Activated CD8-positive, alpha-beta T cell treated with anti-CD3 and anti-CD28 coated beads for 36 hours (primary cell): ENCODE results near the gene LRFN5. TPM values are rescaled to one million over a fixed set of nuclear protein-coding genes. Genes with fewer than 3 reads are reported as not detected.
"Not testable (repeated sequence)": the region's sequence is repeated elsewhere in the genome, so short reads cannot be mapped to it uniquely, and the experiment has no call there.

Experiments used
- ATAC-seq: fragments of 200-7000 bp; cut with Tn5 transposase; one replicate; pipeline ENCODE4 v1.10.0; 2021; ENCODE audit warnings: mild to moderate bottlenecking, moderate library complexity
- CTCF ChIA-PET: fragments of 350-600 bp; sonication (Branson Sonifier 250); formaldehyde crosslinking; loops from one replicate; lab custom pipeline; 2021; ENCODE audit warnings: antibody characterized with exemption; lab: Charles Lee
- POLR2A ChIA-PET: fragments of 350-600 bp; sonication (Branson Sonifier 250); formaldehyde crosslinking; loops from one replicate; lab custom pipeline; 2021; ENCODE audit warnings: antibody characterized with exemption; lab: Charles Lee
- DNase-seq: peaks from one replicate; pipeline ENCODE4 v3.0.0-alpha.2; 2020
- H3K27ac Mint-ChIP-seq: one replicate; pipeline ENCODE4 v1.8.0; 2021; ENCODE audit warnings: mild to moderate bottlenecking, mixed read lengths
- H3K27me3 Mint-ChIP-seq: one replicate; pipeline ENCODE4 v1.8.0; 2021; ENCODE audit warnings: mixed read lengths
- H3K36me3 Mint-ChIP-seq: one replicate; pipeline ENCODE4 v1.8.0; 2021; ENCODE audit warnings: low read depth, mixed read lengths
- H3K4me1 Mint-ChIP-seq: one replicate; pipeline ENCODE4 v1.8.0; 2021; ENCODE audit warnings: low read depth, mixed read lengths
- H3K4me3 Mint-ChIP-seq: one replicate; pipeline ENCODE4 v1.8.0; 2021; ENCODE audit warnings: mild to moderate bottlenecking, moderate library complexity, mixed read lengths
- H3K9me3 Mint-ChIP-seq: one replicate; pipeline ENCODE4 v1.8.0; 2021; ENCODE audit warnings: mixed read lengths
- CTCF ChIP-seq: fragments of 200-600 bp; IDR thresholded peaks from one replicate; pipeline ENCODE4 v1.8.0; 2022; ENCODE audit warnings: antibody characterized with exemption, mild to moderate bottlenecking
- intact Hi-C: fragments of 100-400 bp; cut with micrococcal nuclease; formaldehyde crosslinking; loops from one replicate; pipeline ENCODE4 v1.10.0; 2022
- total RNA-seq, 2 experiments: library from RNA; stranded (reverse); gene quantifications; one replicate each; pipeline ENCODE4 v1.2.3, GENCODE V29; 2021

The LRFN5 gene
- total RNA-seq, 2 experiments from 2014 or later, result not detected

- Mint-ChIP-seq H3K4me1 (no peaks in the 10 kb centered on the region), H3K27ac (no peak overlapping the region), H3K36me3 (no peaks in the 10 kb centered on the region), H3K9me3 (no peaks in the 10 kb centered on the region), H3K27me3 (no peaks in the 10 kb centered on the region), H3K4me3 (no peak overlapping the region)
- no peak for TF ChIP-seq CTCF
- DNase-seq (no peak), ATAC-seq (no peak)
- POLR2A ChIA-PET, result no interaction called here
- CTCF ChIA-PET, result no interaction called here
- intact Hi-C loops, result no loop called here
These were observed 47.5 kb downstream of the LRFN5 start for GRCh38 chr14:41654196-41654595.

GRCh38 chr14:41662780-41663472 lies 56.2 kb downstream of the LRFN5 start:
- intact Hi-C loops, result no loop called here

GRCh38 chr14:41663473-41663850 lies 56.8 kb downstream of the LRFN5 start:
- intact Hi-C loops, result no loop called here
- Mint-ChIP-seq H3K27me3 (no peaks in the 10 kb centered on the region), H3K36me3 (no peaks in the 10 kb centered on the region), H3K4me3 (no peak overlapping the region), H3K27ac (no peak overlapping the region), H3K9me3 (no peaks in the 10 kb centered on the region), H3K4me1 (no peaks in the 10 kb centered on the region)
- DNase-seq (no peak), ATAC-seq (no peak)
- POLR2A ChIA-PET, result no interaction called here
- TF ChIP-seq CTCF, result no peak
- CTCF ChIA-PET, result no interaction called here

More at GRCh38 chr14:41662780-41663472, 56.2 kb downstream of the LRFN5 start:
- no peaks in the 10 kb centered on the region for H3K9me3 Mint-ChIP-seq
- no peaks in the 10 kb centered on the region for H3K27me3 Mint-ChIP-seq
- H3K4me3 Mint-ChIP-seq, result no peak overlapping the region
- ChIA-PET CTCF (no interaction called here), POLR2A (no interaction called here)
- ATAC-seq (no peak), DNase-seq (no peak)
- no peaks in the 10 kb centered on the region for H3K4me1 Mint-ChIP-seq
- H3K27ac Mint-ChIP-seq, result no peak overlapping the region
- no peak for TF ChIP-seq CTCF
- H3K36me3 Mint-ChIP-seq, result no peaks in the 10 kb centered on the region

- DNase-seq, result no peak
- Mint-ChIP-seq H3K27ac (no peak overlapping the region), H3K27me3 (no peaks in the 10 kb centered on the region), H3K4me3 (no peak overlapping the region), H3K36me3 (no peaks in the 10 kb centered on the region), H3K4me1 (no peaks in the 10 kb centered on the region), H3K9me3 (no peaks in the 10 kb centered on the region)
- ChIA-PET CTCF (no interaction called here), POLR2A (no interaction called here)
- intact Hi-C loops, result no loop called here
- no peak for TF ChIP-seq CTCF
- no peak for ATAC-seq
These were observed 59.6 kb downstream of the LRFN5 start for GRCh38 chr14:41666301-41666700.

- intact Hi-C loops, result no loop called here
These were observed 61.7 kb downstream of the LRFN5 start for GRCh38 chr14:41668356-41668755.

GRCh38 chr14:41673601-41674000 lies 66.9 kb downstream of the LRFN5 start:
- H3K27me3 Mint-ChIP-seq, H3K27ac Mint-ChIP-seq, H3K36me3 Mint-ChIP-seq, POLR2A ChIA-PET, DNase-seq, ATAC-seq, intact Hi-C loops, H3K4me1 Mint-ChIP-seq, CTCF ChIA-PET, H3K9me3 Mint-ChIP-seq, H3K4me3 Mint-ChIP-seq: not testable (repeated sequence)

More at GRCh38 chr14:41668356-41668755, 61.7 kb downstream of the LRFN5 start:
- ATAC-seq (no peak), DNase-seq (no peak)
- H3K4me3 Mint-ChIP-seq, result no peak overlapping the region
- H3K4me1 Mint-ChIP-seq, result no peaks in the 10 kb centered on the region
- no peak for TF ChIP-seq CTCF
- POLR2A ChIA-PET, result interaction anchor here (0.6 kb wide), 1 partner anchor 538 kb away, joined by 4 read pairs; no protein-coding TSS in a partner anchor
- no peaks in the 10 kb centered on the region for H3K36me3 Mint-ChIP-seq
- H3K27ac Mint-ChIP-seq, result no peak overlapping the region
- CTCF ChIA-PET, result no interaction called here
- no peaks in the 10 kb centered on the region for H3K27me3 Mint-ChIP-seq
- no peaks in the 10 kb centered on the region for H3K9me3 Mint-ChIP-seq

GRCh38 chr14:41674511-41674971 lies 67.9 kb downstream of the LRFN5 start:
- H3K27ac Mint-ChIP-seq, DNase-seq, H3K4me1 Mint-ChIP-seq, ATAC-seq, H3K36me3 Mint-ChIP-seq, H3K4me3 Mint-ChIP-seq, CTCF ChIA-PET, H3K27me3 Mint-ChIP-seq, POLR2A ChIA-PET, H3K9me3 Mint-ChIP-seq, intact Hi-C loops: not testable (repeated sequence)
